ENCODE results near the gene ALG8. TPM values are rescaled to one million over a fixed set of nuclear protein-coding genes. Genes with fewer than 3 reads are reported as not detected.
A peak's percentile ranks its signal among the peaks of the same experiment; 100 is the strongest.

Gene ALG8
- total and polyA plus RNA-seq, 12 donors: 9.6 to 69.1 (median 16.8) TPM

DNA sequence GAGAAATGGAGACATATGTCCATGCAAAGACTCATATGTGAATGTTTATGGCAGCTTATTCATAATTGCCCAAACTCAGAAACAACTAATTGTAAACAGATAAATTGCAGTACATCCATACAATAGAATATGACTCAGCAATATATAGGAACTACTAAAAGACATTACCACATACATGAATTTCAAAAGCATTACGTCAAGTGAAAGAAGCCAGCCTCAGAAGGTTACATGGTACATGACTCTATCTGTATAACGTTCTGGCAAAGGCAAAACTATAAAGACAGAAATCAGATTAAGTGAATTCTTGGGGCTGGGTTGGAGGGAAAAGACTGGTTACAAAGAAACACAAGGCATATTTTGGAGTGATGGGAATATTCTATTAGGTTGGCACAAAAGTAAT is 41.8 kb upstream of the ALG8 start:
- ATAC-seq (no peak), DNase-seq (no peak)
- TF ChIP-seq, protein P1, sequence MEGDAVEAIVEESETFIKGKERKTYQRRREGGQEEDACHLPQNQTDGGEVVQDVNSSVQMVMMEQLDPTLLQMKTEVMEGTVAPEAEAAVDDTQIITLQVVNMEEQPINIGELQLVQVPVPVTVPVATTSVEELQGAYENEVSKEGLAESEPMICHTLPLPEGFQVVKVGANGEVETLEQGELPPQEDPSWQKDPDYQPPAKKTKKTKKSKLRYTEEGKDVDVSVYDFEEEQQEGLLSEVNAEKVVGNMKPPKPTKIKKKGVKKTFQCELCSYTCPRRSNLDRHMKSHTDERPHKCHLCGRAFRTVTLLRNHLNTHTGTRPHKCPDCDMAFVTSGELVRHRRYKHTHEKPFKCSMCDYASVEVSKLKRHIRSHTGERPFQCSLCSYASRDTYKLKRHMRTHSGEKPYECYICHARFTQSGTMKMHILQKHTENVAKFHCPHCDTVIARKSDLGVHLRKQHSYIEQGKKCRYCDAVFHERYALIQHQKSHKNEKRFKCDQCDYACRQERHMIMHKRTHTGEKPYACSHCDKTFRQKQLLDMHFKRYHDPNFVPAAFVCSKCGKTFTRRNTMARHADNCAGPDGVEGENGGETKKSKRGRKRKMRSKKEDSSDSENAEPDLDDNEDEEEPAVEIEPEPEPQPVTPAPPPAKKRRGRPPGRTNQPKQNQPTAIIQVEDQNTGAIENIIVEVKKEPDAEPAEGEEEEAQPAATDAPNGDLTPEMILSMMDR (IDR thresholded peaks at IDR 0.05): no peak
- Histone ChIP-seq H3K9me3 (peaks cover 0 to 5% (median 0%) of the 10 kb centered on the region in 11 donors), H3K27me3 (no peaks in the 10 kb centered on the region), H3K27ac (no peak overlapping the region), H3K36me3 (peaks cover 0 to 47% (median 0%) of the 10 kb centered on the region in 9 donors), H3K4me1 (peaks cover 0 to 25% (median 0%) of the 10 kb centered on the region in 9 donors), H3K4me3 (no peak overlapping the region)
- intact Hi-C loops (cut with DNase I): no loop called here
- WGBS, 2 donors: 78 to 89% methylated on average over 2 of the region's 2 CpGs

DNA sequence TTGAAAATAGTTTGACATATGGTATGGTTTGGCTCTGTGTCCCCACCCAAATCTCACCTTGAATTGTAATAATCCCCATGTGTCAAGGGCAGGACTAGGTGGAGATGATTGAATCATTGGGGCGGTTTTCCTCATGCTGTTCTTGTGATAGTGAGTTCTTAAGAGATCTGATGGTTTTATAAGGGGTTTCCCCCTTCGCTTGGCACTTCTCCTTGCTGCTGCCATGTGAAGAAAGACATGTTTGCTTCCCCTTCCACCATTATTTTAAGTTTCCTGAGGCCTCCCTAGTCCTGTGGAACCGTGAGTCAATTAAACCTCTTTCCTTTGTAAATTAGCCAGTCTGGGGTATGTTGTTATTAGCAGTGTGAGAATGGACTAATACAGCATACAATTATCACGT is 41.3 kb upstream of the ALG8 start:
- peaks cover 0 to 20% (median 0%) of the 10 kb centered on the region in 9 donors for H3K4me1 ChIP-seq
- intact Hi-C loops (cut with DNase I): no loop called here

DNA sequence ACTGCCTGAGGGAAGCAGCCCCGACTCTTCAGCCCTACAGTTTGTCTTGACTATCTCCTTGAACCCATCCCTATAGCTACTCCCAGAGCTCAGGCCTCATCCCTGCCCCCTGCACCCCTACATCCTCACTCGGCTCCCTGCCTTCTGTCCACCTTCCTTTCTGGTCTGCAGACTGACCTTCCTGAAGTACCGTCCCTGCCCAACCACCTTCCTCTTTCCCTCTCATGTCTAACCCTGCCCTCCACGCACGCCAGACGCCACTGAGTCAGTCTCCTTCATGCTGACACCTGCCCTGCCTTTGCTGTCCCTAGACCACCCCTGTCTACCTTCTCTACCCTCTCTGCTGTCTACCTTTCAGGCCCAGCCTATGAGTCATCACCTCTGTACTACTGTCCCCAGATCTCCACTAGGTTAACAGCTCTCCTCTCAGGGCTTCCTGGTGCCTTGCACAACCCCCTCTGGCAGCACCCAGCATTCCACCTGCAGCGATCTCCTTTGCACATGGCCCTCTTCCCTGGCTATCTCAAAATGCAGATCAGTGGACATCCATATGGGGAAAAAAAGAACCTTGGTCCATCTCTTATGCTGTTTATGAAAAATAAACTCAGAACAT is 40.1 kb upstream of the ALG8 start:
- Histone ChIP-seq H3K36me3 (peaks cover 0 to 36% (median 0%) of the 10 kb centered on the region in 9 donors), H3K9me3 (peaks cover 0 to 5% (median 0%) of the 10 kb centered on the region in 11 donors), H3K27me3 (no peaks in the 10 kb centered on the region), H3K4me1 (peaks cover 0 to 16% (median 0%) of the 10 kb centered on the region in 9 donors), H3K4me3 (no peak overlapping the region), H3K27ac (no peak overlapping the region)
- whole genome bisulfite sequencing, 2 donors: 91 to 93% methylated on average over 7 of the region's 7 CpGs
- TF ChIP-seq, protein P1 (IDR thresholded peaks at IDR 0.05): no peak
- intact Hi-C loops (cut with DNase I): no loop called here
- DNase-seq (no peak), ATAC-seq (peak in 4 of 8 donors; percentile 10 to 74 (median 37))

More for the DNA sequence above, 41.3 kb upstream of the ALG8 start:
- ATAC-seq (no peak), DNase-seq (no peak)
- no peak overlapping the region for H3K4me3 ChIP-seq
- 95 to 97% methylated on average over 4 of the region's 4 CpGs for WGBS, 2 donors
- H3K36me3 ChIP-seq: peaks cover 0 to 44% (median 0%) of the 10 kb centered on the region in 9 donors
- H3K9me3 ChIP-seq: peaks cover 0 to 5% (median 0%) of the 10 kb centered on the region in 11 donors
- H3K27ac ChIP-seq: no peak overlapping the region
- TF ChIP-seq, protein P1 (IDR thresholded peaks at IDR 0.05): no peak
- no peaks in the 10 kb centered on the region for H3K27me3 ChIP-seq

DNA sequence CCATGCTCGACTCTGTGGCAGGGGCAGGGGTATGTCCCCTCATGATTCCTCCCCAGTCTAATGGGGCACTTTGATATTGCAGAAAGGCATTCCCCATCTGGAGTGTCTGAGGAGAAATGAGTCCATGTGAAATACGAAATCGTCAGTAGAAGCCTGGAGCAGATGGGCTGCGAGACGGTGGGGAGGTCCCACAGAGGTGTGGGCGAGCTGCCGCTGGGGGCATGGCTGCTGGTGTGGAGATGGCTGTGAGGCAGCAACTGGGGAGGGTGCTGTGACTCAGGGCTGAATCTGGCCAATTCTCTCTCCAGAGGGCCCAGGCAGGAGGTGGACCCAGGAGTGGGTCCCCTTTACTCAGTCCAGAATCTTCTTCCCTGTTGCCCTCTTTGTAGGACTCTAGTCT is 37.8 kb upstream of the ALG8 start:
- TF ChIP-seq, protein P1 (IDR thresholded peaks at IDR 0.05): no peak
- 91 to 93% methylated on average over 7 of the region's 7 CpGs for WGBS, 2 donors
- Histone ChIP-seq H3K4me3 (no peak overlapping the region), H3K27me3 (no peaks in the 10 kb centered on the region), H3K9me3 (peaks cover 0 to 5% (median 0%) of the 10 kb centered on the region in 11 donors), H3K4me1 (peaks cover 0 to 9% (median 0%) of the 10 kb centered on the region in 9 donors), H3K27ac (no peak overlapping the region), H3K36me3 (peaks cover 0 to 40% (median 9%) of the 10 kb centered on the region in 9 donors)
- no peak for DNase-seq
- intact Hi-C loops (cut with DNase I): no loop called here
- no peak for ATAC-seq
